GM08714 (cell line): ENCODE results near the gene NDNF.

Source experiments
- H3K4me3 ChIP-seq: fragments of 200-500 bp; sonication (Bioruptor generic); 2 replicates; pipeline ENCODE4 v1.5.1; 2014; ENCODE audit warnings: mild to moderate bottlenecking, low read length, inconsistent platforms
- ZNF274 ChIP-seq: IDR thresholded peaks from 2 replicates; pipeline ENCODE4 v1.6.1; 2012; ENCODE audit warnings: mild to moderate bottlenecking, low read depth, low read length

The NDNF gene, protein sequence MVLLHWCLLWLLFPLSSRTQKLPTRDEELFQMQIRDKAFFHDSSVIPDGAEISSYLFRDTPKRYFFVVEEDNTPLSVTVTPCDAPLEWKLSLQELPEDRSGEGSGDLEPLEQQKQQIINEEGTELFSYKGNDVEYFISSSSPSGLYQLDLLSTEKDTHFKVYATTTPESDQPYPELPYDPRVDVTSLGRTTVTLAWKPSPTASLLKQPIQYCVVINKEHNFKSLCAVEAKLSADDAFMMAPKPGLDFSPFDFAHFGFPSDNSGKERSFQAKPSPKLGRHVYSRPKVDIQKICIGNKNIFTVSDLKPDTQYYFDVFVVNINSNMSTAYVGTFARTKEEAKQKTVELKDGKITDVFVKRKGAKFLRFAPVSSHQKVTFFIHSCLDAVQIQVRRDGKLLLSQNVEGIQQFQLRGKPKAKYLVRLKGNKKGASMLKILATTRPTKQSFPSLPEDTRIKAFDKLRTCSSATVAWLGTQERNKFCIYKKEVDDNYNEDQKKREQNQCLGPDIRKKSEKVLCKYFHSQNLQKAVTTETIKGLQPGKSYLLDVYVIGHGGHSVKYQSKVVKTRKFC

DNA sequence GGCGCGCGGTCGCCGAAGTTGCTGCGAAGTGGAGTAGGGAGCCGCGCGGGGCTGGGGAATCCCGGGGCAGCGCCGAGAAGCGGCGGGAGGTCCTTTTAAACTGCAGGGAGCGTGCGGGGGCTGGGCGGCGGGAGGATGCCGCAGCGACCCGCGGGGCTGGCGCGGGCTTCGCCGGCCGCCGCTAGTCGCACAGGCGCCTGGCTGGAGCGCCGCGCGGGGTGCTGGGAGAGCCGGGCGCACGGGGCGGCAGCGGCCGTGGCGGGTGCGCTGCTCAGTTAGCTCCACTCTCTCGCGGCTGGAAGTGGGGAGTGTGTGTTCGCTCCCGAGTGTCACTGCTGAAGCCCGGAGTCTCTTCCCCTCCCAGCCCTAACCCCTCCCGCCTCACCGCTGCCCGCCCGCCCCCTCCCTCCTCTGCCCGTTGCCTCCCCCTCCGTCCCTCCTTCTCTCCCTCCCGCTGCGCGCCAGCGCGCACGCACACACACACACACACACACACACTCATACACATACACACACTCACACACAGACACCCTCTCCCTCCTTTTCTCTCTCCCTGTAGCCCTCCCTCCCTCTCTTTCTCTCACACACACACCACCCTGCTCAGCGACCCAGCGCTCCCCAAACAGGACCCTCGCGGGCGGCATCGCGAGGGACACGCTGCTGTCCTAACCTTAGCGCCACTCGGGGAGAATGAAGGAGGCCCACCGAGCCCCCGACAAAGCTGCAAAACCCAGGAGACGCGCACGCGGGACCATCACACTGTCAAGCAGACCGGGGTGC lies at the start of gene NDNF:
Gene NDNF, minus strand, starts transcription at position 312 of the 780 bp plus-strand sequence. CDS start 26,698 bp downstream, outside the sequence.
- TF ChIP-seq ZNF274: no peak
- H3K4me3 ChIP-seq: peak within 1 kb of the TSS; percentile 42

DNA sequence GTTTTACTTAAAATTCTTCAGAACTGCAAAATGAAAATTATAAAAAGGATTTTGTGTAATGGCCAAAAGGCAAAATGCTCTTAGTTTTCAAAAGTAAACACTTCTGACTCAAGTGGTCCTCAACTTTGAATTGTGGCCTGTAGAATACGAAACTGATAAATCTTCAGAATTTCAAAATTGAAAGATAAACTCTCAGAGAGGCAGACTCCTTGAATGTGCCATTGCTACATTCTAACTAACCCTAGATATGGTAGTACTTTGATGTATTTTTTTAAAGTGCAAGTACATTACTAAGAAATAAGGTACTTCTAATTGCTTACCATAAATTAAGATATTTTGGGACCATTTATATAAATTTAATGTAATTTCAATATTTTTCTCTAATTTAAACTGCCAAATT lies 47.4 kb upstream of the NDNF start:
- no peak overlapping the region for H3K4me3 ChIP-seq
- no peak for TF ChIP-seq ZNF274

DNA sequence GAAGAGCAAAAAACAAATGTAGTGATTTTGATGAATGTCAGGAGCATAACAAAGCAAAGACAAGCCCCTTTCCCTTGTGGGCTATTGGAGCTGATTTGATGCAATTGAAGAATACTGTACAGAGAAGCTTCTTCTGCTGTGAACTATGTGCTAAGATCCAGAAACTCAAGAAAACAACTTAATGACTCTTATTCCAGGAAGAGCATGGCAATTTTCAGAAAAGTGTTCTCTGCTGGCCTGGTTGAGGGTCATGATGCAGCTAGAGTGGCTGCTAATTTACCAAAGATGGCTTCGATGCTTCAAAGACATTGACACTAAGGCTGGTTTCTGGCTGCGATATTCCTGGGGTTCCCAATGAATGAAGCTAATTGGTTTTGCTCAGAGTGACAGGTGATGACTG lies 46.0 kb upstream of the NDNF start:
- no peak for TF ChIP-seq ZNF274
- no peak overlapping the region for H3K4me3 ChIP-seq

DNA sequence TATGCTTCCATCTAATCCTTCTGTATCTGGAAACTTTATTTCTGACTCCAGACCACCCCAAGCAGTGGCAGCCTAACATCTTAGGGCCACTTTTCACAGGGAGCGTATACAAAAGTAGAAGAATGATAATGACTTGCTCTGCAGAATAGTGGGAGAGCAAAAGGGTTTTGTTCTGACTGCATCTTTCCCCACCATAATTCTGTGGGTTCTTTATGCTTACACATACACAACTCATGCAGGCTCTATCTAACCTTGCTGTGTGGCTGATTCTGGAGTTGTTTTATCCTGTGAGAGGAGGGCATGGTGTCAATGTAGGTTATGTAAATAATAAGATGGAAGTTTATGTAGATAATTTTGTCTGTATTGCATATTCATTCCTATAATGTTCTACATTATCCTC lies 42.4 kb upstream of the NDNF start:
- no peak overlapping the region for H3K4me3 ChIP-seq
- no peak for TF ChIP-seq ZNF274

DNA sequence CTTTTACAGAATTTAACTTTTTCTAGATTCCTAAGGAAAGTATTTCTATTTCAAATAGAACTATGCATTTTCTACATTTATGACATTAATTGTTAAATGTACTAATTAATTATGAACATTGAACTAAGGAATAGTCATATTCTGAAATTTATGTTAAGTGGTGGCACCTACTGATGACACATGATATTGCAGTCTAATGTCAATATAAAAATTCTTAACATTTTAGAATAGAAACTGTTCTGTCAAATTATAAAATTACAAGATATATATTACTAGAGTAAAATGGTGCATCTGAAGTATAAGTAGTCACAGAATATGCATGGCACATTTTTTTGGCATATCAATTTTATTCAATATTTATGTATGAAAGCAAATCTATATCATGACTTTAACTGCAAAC lies 40.2 kb upstream of the NDNF start:
- no peak for TF ChIP-seq ZNF274
- no peak overlapping the region for H3K4me3 ChIP-seq

DNA sequence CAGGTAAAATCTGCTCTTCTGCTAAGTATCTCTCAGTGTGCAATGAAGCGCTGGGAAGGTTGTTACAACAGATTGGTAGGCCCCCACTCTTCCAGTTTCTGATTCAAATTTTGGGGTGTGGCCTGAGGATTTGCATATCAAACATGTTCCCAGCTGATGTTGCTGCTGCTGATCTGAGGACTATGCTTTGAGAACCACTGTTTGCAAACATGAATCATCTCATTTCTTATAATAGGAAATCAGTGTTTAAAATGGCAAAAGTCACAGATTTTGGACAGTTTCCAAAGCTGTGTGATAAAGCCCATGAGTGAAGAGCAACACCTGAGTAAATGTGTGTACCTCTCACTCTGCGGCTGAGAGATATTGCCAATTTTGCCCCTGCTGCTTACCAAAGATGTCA lies 36.2 kb upstream of the NDNF start:
- H3K4me3 ChIP-seq: no peak overlapping the region
- no peak for TF ChIP-seq ZNF274

DNA sequence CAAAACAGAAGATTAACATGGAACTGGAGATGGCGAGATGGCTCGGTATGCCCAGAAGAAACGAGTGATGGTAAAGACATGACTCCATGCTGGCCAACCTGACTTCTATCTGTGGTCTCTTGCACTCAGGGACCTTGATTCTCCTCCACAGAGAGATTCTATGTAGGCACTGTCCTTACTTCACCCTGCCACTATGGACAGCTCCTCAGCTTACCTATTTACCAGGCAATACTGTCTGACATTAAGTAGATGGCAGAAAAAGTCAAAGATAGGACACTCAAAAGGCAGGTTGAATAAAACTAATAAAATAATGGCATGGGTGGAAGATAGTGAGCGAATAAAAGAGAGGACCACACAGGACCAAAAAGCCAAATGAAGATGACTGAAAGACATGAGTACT lies 35.2 kb upstream of the NDNF start:
- no peak for TF ChIP-seq ZNF274
- H3K4me3 ChIP-seq: no peak overlapping the region

DNA sequence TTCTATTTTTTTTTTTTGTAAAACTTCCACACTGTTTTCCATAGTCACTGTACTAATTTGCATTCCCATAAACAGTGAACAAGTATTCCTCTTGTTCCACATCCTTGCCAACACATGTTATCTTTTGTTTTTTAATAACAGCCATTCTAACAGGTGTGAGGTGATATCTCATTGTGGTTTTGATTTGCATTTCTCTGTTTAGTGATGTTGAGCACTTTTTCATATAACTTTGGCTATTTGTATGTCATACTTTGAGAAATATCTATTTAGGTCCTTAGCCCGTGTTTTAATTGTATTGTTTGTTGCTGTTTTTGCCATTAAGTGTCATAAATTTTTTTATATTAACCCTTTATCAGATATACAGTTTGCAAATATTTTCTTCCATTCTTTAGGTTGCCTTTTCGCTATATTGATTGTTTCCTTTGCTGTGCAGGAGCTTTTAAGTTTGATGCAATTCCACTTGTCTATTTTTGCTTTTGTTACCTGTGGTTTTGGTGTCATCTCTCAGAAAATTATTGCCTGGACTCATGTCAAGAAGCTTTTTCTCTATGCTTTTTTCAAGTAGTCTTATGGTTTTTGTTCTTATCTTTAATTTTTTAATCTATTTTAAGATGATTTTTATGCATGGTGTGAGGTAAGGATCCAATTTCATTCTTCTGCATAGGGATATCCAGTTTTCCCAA lies 27.9 kb upstream of the NDNF start:
- TF ChIP-seq ZNF274: no peak
- H3K4me3 ChIP-seq: no peak overlapping the region

DNA sequence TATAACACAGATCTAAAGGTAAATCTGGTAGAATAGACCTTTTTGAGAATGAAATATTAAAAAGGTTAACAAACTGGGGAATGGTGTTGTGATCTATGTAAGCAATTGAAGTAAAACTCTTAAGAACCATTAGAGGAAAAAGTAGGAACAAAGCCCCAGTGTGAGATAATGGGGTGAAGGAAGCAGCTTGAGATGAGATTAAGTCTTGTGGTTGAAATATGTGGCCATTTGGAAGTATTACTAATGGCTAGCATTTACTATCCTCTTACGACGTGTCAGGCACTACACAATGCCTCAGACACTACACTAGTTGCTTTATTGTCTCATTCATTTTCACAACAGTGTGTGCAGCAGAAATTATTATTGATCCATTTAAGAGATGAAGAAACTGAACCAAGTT lies 25.9 kb upstream of the NDNF start:
- no peak for TF ChIP-seq ZNF274
- no peak overlapping the region for H3K4me3 ChIP-seq

DNA sequence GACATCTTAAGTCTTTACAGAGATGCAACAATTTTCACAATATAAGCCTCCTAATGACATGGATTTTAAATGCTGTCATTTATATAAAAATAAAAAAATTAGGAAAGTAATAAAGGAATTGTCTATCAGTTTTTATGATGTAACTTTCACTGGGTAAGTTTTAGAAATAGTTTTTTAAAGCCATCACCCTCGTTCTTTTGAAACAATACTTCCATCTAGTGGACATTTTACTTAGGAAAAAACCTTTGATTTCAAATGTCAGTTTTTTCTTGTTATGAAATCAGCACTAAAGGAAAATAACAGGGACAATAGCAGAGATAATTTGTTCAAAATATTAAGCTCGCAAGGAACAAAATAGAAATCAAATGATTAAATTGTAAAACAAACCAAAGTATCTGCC lies 24.3 kb upstream of the NDNF start:
- TF ChIP-seq ZNF274: no peak
- H3K4me3 ChIP-seq: no peak overlapping the region

DNA sequence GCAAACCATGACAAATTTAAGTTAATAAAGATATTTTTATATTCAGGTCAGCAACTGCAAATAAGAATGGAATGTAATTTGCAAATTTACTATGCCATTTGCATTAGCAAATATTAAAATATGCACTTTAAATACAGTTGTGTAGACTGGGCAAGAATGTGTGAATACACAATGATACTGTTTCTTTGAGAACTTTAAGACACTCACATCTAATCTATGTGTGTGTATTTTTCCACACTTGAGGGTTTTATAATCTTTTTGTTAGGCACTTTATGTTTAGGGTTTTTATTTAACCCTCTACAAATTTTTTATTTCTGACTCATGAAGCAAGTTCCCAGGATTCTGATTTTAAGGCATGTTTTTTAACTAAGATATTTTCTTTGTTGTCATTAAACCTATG lies 23.9 kb upstream of the NDNF start:
- no peak for TF ChIP-seq ZNF274
- no peak overlapping the region for H3K4me3 ChIP-seq

DNA sequence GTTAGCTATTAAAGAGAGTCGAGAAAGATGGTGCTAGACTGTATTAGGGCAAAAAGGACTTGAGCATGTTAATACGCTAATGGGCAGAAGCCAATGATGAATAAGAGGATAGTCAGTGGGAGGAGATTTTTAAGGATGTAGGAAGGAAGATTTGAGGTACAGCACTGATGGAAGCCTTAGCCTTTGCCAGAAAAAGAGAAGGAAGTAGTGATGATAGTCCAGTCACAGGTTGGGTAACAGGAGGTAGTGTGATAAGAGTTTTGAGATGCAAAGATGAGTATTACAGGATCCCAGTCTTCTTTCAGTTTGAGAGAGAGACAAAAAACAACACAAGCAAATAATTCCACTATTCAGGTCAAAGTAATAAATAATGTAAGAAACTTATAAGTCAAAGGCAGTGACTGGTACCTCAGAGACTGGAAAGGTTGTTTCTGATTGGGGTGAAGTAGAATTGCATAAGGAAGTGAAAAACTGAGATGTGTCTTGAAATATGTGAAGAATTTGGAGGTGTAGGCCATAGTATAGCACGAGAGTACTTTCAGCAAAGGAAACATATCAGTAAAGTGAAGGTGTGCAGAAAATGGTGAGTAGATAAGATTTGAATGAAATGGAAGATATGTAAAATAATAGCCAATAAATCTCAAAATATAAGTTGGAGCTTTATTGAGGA lies 22.1 kb upstream of the NDNF start:
- no peak overlapping the region for H3K4me3 ChIP-seq
- TF ChIP-seq ZNF274: no peak

DNA sequence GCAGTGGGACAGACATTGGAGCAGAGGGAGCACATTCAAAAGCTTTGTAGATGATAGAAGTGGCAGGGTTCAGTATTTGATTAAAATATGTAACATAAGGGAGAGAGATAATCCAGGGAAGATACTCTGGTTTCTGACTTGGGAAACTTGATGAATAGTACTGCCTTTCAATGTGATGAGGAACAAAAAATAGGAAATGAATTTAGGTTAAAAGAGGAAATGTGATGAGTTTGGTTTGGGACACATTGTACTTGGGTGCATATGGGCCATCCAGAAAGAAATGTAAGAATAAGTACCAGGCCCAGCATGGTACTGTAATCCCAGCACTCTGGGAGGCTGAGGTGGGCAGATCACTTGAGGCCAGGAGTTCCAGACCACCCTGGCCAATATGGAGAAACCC lies 20.9 kb upstream of the NDNF start:
- no peak for TF ChIP-seq ZNF274
- H3K4me3 ChIP-seq: no peak overlapping the region

DNA sequence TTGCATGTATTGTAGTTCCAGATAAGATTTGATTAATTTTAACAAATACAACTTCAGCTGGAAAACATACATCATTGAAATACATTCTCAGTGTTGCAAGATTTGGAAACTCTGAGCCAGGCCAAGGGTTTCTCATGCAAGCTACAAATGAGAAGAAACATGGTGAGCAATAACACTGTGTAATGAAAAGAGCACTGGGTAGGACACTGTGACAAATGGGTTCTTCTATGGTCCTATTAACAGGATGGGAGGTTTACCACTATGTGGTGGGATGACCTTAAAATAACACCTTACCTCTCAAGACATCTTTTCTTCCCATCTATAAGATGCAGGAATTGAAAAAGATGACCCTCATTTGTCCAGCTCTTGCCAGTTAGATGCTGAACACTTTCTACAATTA lies 19.6 kb upstream of the NDNF start:
- TF ChIP-seq ZNF274: no peak
- no peak overlapping the region for H3K4me3 ChIP-seq
